H1 (cell line): ENCODE data around the gene GOLGA6L9. TPM values are rescaled to one million over a fixed set of nuclear protein-coding genes. Genes with fewer than 3 reads are reported as not detected.
"Not testable (repeated sequence)": the region's sequence is repeated elsewhere in the genome, so short reads cannot be mapped to it uniquely, and the experiment has no call there.

ENCODE experiments used
- CTCF ChIA-PET: fragments of 300-600 bp; sonication (Branson Sonifier 250); formaldehyde crosslinking; loops from one replicate; lab custom pipeline; 2021; ENCODE audit not compliant: partially characterized antibody; lab: Charles Lee
- POLR2A ChIA-PET: fragments of 300-600 bp; sonication (Branson Sonifier 250); formaldehyde crosslinking; loops from one replicate; lab custom pipeline; 2021; ENCODE audit warnings: inconsistent platforms; ENCODE audit not compliant: partially characterized antibody; lab: Charles Lee
- DNase-seq, 2 experiments: peaks; one replicate each; pipeline versions ENCODE4 v3.0.0 to v3.0.0-alpha.2; 2010 to 2022; ENCODE audit warnings: low spot score in 2 of 2, low read depth in 1 of 2, mixed read lengths in 1 of 2
- FAIRE-seq: peaks from 2 replicates; lab custom pipeline; 2011; peaks lifted over from hg19 to GRCh38; lab: Jason Lieb, UNC
- H2AFZ ChIP-seq: 2 replicates; pipeline ENCODE4 v1.8.1; 2012; ENCODE audit warnings: low read length, inconsistent platforms
- H2AK5ac ChIP-seq: 2 replicates; pipeline ENCODE4 v1.6.1; 2013; ENCODE audit warnings: low read depth, low read length
- H2BK120ac ChIP-seq: replicated peaks from 2 replicates; pipeline ENCODE3; 2013; ENCODE audit warnings: low read depth, low read length, inconsistent platforms
- H2BK12ac ChIP-seq: 2 replicates; pipeline ENCODE4 v1.6.1; 2013; ENCODE audit warnings: low read depth, low read length
- H2BK15ac ChIP-seq: 2 replicates; pipeline ENCODE4 v1.6.1; 2013; ENCODE audit warnings: low read length
- H2BK20ac ChIP-seq: 2 replicates; pipeline ENCODE4 v1.6.1; 2013; ENCODE audit warnings: low read length
- H2BK5ac ChIP-seq: 2 replicates; pipeline ENCODE4 v1.6.1; 2013; ENCODE audit warnings: low read depth, low read length
- H3K14ac ChIP-seq: 2 replicates; pipeline ENCODE4 v1.6.1; 2013; ENCODE audit warnings: inconsistent platforms; ENCODE audit not compliant: insufficient read length
- H3K18ac ChIP-seq: 2 replicates; pipeline ENCODE4 v1.6.1; 2013; ENCODE audit warnings: low read length; ENCODE audit errors: extremely low read depth
- H3K23ac ChIP-seq: 2 replicates; pipeline ENCODE4 v1.6.1; 2013; ENCODE audit warnings: inconsistent platforms; ENCODE audit not compliant: insufficient read length
- H3K23me2 ChIP-seq: 2 replicates; pipeline ENCODE4 v1.6.1; 2013; ENCODE audit warnings: low read depth, low read length
- H3K27ac ChIP-seq: 2 replicates; pipeline ENCODE4 v1.6.1; 2011; ENCODE audit warnings: low read depth, low read length, inconsistent platforms
- H3K27me3 ChIP-seq, 4 experiments: replicated peaks in 1 of 4; 1 replicate in 1 of 4; 2 replicates in 3 of 4; pipeline versions ENCODE4 v1.6.1 to v1.8.1; 2011 to 2013; ENCODE audit warnings: low read length in 3 of 4, mild to moderate bottlenecking in 3 of 4, inconsistent platforms in 2 of 4, mixed read lengths in 2 of 4, moderate library complexity in 1 of 4; ENCODE audit not compliant: control insufficient read depth in 3 of 4, insufficient read depth in 3 of 4; ENCODE audit errors: extremely low read depth in 1 of 4
- H3K36me3 ChIP-seq, 4 experiments: 2 replicates each; pipeline versions ENCODE4 v1.6.1 to v1.8.1; 2011 to 2013; ENCODE audit warnings: mild to moderate bottlenecking in 4 of 4, low read length in 3 of 4, moderate library complexity in 2 of 4, control low read depth in 1 of 4, inconsistent platforms in 1 of 4; ENCODE audit not compliant: insufficient read depth in 4 of 4, control insufficient read depth in 2 of 4
- H3K4ac ChIP-seq: replicated peaks from 2 replicates; pipeline ENCODE3; 2013; ENCODE audit warnings: low read length, low read depth, mixed read lengths, inconsistent platforms; ENCODE audit not compliant: insufficient read length
- H3K4me1 ChIP-seq, 4 experiments: replicated peaks in 1 of 4; 1 replicate in 1 of 4; 2 replicates in 3 of 4; pipeline versions ENCODE4 v1.6.1 to v1.8.1; 2011 to 2013; ENCODE audit warnings: low read length in 3 of 4, inconsistent platforms in 2 of 4, mixed read lengths in 1 of 4; ENCODE audit not compliant: insufficient read depth in 4 of 4, control insufficient read depth in 3 of 4
- H3K4me2 ChIP-seq, 2 experiments: 2 replicates each; pipeline versions ENCODE4 v1.6.1 to v1.8.1; 2011 to 2013; ENCODE audit warnings: low read depth in 2 of 2, low read length in 2 of 2, control low read depth in 1 of 2, inconsistent platforms in 1 of 2, mild to moderate bottlenecking in 1 of 2; ENCODE audit not compliant: insufficient read depth in 1 of 2
- H3K4me3 ChIP-seq, 4 experiments: fragments of 200-600, 300-600 bp in 1 of 4; sonication (generic), shearing (Covaris generic), sonication (Bioruptor Twin) in 1 of 4; 2 replicates each; pipeline versions ENCODE4 v1.5.1 to v1.8.1; 2011 to 2016; ENCODE audit warnings: low read length in 4 of 4, low read depth in 3 of 4, control low read depth in 2 of 4, inconsistent platforms in 2 of 4, mild to moderate bottlenecking in 2 of 4, mixed read lengths in 1 of 4, moderate library complexity in 1 of 4; ENCODE audit not compliant: insufficient read depth in 2 of 4; ENCODE audit errors: extremely low read depth in 1 of 4
- H3K56ac ChIP-seq: replicated peaks from 2 replicates; pipeline ENCODE3; 2013; ENCODE audit warnings: low read depth, mild to moderate bottlenecking, mixed read lengths, low read length, inconsistent platforms; ENCODE audit not compliant: insufficient read length
- H3K79me1 ChIP-seq: 2 replicates; pipeline ENCODE4 v1.6.1; 2013; ENCODE audit warnings: low read depth, low read length, control low read depth
- H3K79me2 ChIP-seq, 2 experiments: 2 replicates each; pipeline versions ENCODE4 v1.6.1 to v1.8.1; 2012 to 2013; ENCODE audit warnings: low read length in 2 of 2, mild to moderate bottlenecking in 2 of 2, inconsistent platforms in 1 of 2; ENCODE audit not compliant: insufficient read depth in 2 of 2, control insufficient read depth in 1 of 2
- H3K9ac ChIP-seq, 4 experiments: replicated peaks in 1 of 4; 1 replicate in 1 of 4; 2 replicates in 3 of 4; pipeline versions ENCODE4 v1.6.1 to v1.8.1; 2011 to 2013; ENCODE audit warnings: low read depth in 3 of 4, low read length in 3 of 4, control low read depth in 2 of 4, mild to moderate bottlenecking in 2 of 4, moderate library complexity in 2 of 4, inconsistent platforms in 1 of 4; ENCODE audit errors: extremely low read depth in 1 of 4
- H3K9me3 ChIP-seq, 2 experiments: 2 replicates each; pipeline versions ENCODE4 v1.6.1 to v1.8.1; 2012 to 2013; ENCODE audit warnings: mild to moderate bottlenecking in 2 of 2, moderate library complexity in 2 of 2, control low read depth in 1 of 2, inconsistent platforms in 1 of 2, low read depth in 1 of 2, low read length in 1 of 2, mixed read lengths in 1 of 2; ENCODE audit not compliant: insufficient read depth in 2 of 2
- H4K20me1 ChIP-seq, 2 experiments: replicated peaks in 1 of 2; 2 replicates each; pipeline versions ENCODE3 to v1.8.1; 2011 to 2013; ENCODE audit warnings: inconsistent platforms in 2 of 2, low read length in 2 of 2, mild to moderate bottlenecking in 1 of 2; ENCODE audit not compliant: insufficient read depth in 2 of 2, control insufficient read depth in 1 of 2
- H4K5ac ChIP-seq: 2 replicates; pipeline ENCODE4 v1.6.1; 2013; ENCODE audit warnings: low read length, low read depth, mixed read lengths, inconsistent platforms; ENCODE audit not compliant: insufficient read length
- H4K8ac ChIP-seq: 2 replicates; pipeline ENCODE4 v1.8.0; 2013; ENCODE audit warnings: mild to moderate bottlenecking, moderate library complexity, low read length, inconsistent platforms; ENCODE audit not compliant: insufficient read depth; ENCODE audit errors: extremely low read depth
- H4K91ac ChIP-seq: replicated peaks from 2 replicates; pipeline ENCODE3; 2013; ENCODE audit warnings: low read length, mixed read lengths, inconsistent platforms; ENCODE audit not compliant: insufficient read length
- WGBS, 2 experiments: shearing (Covaris generic) in 1 of 2; methylation state at CpG; one replicate each; pipeline versions ENCODE4 v1.1.6 to v1.1.7; 2013 to 2015; ENCODE audit warnings: low lambda C conversion rate in 2 of 2, mixed read lengths in 2 of 2, inconsistent platforms in 1 of 2, low coverage in 1 of 2, missing lambda C conversion rate in 1 of 2; ENCODE audit not compliant: insufficient replicate concordance in 2 of 2, insufficient coverage in 1 of 2, insufficient read length in 1 of 2; ENCODE audit errors: extremely low coverage in 1 of 2, missing lambda C conversion rate in 1 of 2; 5-methylcytosine and 5-hydroxymethylcytosine counted together
- polyA plus RNA-seq, 7 experiments: library from polyadenylated mRNA; depleted of rRNA in 3 of 7; stranded (reverse) in 5 of 7; unstranded in 2 of 7; fragments of >200 nt in 5 of 7; fragments of 200-250 nt in 2 of 7; gene quantifications; 1 replicate in 5 of 7; 2 replicates in 1 of 7; 4 replicates in 1 of 7; pipeline versions ENCODE4 v1.2.1 to v1.2.3, GENCODE V29; 2011 to 2013; ENCODE audit warnings: missing spikeins in 2 of 7, mixed read lengths in 2 of 7
- total RNA-seq: library from RNA; stranded (reverse); fragmentation: NEBNext Ultra II Directional; extraction: Animal tissue kit (Norgen Biotek cat#: 25700); gene quantifications from 2 replicates; pipeline ENCODE4 v1.2.1, GENCODE V29; 2021

The GOLGA6L9 gene
- total and polyA plus RNA-seq, 2 of the 8 experiments (the other 6 are each of a cell fraction or from before 2014, with no cell fraction given): 3.1 to 5.5 TPM

GRCh38 chr15:82401918-82402317 is 27.7 kb upstream of the GOLGA6L9 start:
- not testable (repeated sequence) for H4K5ac ChIP-seq

GRCh38 chr15:82402341-82402740 is 27.3 kb upstream of the GOLGA6L9 start:
- H2AFZ ChIP-seq, H3K9ac ChIP-seq, H2AK5ac ChIP-seq, H3K56ac ChIP-seq, H3K4me3 ChIP-seq, H3K4me1 ChIP-seq, H3K4me2 ChIP-seq, H3K23ac ChIP-seq, H3K27me3 ChIP-seq, H2BK12ac ChIP-seq, H2BK120ac ChIP-seq, POLR2A ChIA-PET, H3K4ac ChIP-seq, H4K20me1 ChIP-seq, H4K5ac ChIP-seq, DNase-seq, H4K91ac ChIP-seq, H3K18ac ChIP-seq, FAIRE-seq, H3K9me3 ChIP-seq, H2BK5ac ChIP-seq, H3K79me1 ChIP-seq, CTCF ChIA-PET, H3K27ac ChIP-seq, H2BK20ac ChIP-seq, H4K8ac ChIP-seq, H2BK15ac ChIP-seq, H3K14ac ChIP-seq, H3K36me3 ChIP-seq, H3K23me2 ChIP-seq: not testable (repeated sequence)
- peaks cover 0 to 23% of the 10 kb centered on the region in 2 experiments; a peak in 2 of 4 replicates for H3K79me2 ChIP-seq
- 100% methylated on average over 1 of the region's 1 CpG; no CpG with 5 or more reads in 1 of the 2 experiments for WGBS, 2 experiments

More at GRCh38 chr15:82401918-82402317, 27.7 kb upstream of the GOLGA6L9 start:
- peaks cover 0 to 24% of the 10 kb centered on the region in 2 experiments; a peak in 2 of 4 replicates for H3K79me2 ChIP-seq
- H2BK20ac ChIP-seq, POLR2A ChIA-PET, H3K23me2 ChIP-seq, H4K8ac ChIP-seq, H4K91ac ChIP-seq, FAIRE-seq, H3K56ac ChIP-seq, H3K27ac ChIP-seq, H3K36me3 ChIP-seq, H3K27me3 ChIP-seq, H2BK15ac ChIP-seq, H2BK12ac ChIP-seq, H3K4me1 ChIP-seq, H2BK120ac ChIP-seq, H3K23ac ChIP-seq, H3K14ac ChIP-seq, H3K9me3 ChIP-seq, H2AFZ ChIP-seq, DNase-seq, H4K20me1 ChIP-seq, H2AK5ac ChIP-seq, H3K9ac ChIP-seq, H3K18ac ChIP-seq, CTCF ChIA-PET, H3K4me3 ChIP-seq, H2BK5ac ChIP-seq, H3K79me1 ChIP-seq, H3K4ac ChIP-seq, H3K4me2 ChIP-seq: not testable (repeated sequence)
- WGBS, 2 experiments: 93% methylated on average over 6 of the region's 6 CpGs; no CpG with 5 or more reads in 1 of the 2 experiments
